Raji (cell line): ENCODE data around the gene IPO5.

Experiments
- POLR2A ChIP-seq: IDR thresholded peaks from 2 replicates; pipeline ENCODE4 v1.6.1; 2011; ENCODE audit warnings: low read depth, low read length, control low read depth; ENCODE audit not compliant: insufficient read depth

IPO5 gene

DNA sequence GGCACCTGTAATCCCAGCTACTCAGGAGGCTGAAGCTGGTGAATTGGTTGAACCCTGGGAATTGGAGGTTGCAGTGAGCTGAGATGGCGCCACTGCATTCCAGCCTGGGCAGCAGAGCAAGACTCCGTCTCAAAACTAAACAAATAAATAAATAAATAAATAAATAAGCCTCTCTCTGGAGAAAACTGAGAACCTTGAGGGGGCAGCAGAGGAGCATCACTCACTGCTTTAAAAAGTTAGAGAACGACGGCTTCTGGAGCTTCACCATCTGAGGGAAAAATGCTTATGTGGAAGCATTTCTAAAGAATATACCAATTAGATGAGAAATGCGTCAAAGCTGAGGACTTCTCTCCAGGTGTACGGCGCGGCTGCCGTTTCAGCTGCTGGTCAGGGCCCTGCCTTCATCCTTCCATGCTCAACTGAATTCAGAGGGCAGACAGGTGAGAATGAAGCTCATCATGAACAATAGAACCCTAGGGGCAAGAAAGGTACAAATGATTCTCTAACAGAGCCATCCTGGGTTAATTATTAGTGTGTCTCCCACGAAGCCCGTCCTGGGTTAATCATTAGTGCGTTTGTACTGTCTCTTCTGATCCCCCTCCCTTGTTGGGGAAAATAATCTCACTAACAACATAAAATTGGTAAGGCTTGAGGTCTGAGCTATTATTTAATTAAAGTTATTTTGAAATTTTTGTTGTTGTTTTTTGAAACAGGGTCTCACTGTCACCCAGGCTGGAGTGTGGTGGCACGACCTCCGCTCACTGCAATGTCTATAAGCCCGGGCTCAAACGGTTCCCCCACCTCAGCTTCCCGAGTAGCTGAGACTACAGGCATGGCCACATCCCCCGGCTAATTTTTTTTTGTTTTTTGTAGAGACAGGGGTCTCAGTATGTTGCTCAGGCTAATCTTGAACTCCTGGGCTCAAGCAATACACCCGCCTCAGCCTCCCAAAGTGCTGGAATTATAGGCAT is 80.1 kb downstream of the IPO5 start:
- TF ChIP-seq POLR2A, result no peak

DNA sequence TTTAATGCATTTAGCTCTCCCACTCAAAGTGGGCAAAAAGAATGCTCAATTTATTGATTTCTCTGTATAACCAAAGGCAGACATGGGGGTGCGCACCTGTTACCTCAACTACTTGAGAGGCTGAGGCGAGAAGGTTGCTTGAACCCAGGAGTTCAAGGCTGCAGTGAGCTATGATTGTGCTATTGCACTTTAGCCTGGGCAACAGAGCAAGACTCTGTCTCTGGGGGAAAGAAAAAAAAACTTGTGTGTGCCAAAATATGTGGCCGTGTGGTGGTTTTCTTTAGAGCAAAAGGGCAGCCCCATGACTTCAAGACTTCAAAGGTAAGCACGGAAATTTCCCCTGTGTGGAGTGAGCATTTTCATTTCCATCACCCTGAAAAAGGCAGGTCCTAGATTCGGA is 81.9 kb downstream of the IPO5 start:
- TF ChIP-seq POLR2A, result no peak

DNA sequence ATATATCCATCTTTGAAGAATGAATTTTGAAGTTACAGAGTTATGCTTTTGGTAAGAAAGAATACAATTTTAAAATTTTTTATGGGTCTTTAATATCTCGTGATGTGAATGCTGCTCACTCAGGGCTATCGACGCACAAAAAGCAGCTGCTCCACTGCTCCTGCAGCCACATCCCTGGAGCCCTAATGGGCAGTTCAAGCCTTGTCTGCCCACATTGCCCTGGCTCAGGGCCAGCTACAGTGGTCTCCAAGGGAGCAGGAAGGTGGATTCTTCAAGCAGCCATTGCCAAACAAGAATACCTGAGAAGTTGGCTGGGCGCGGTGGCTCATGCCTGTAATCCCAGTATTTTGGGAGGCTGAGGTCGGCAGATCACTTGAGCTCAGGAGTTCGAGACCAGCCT is 85.8 kb downstream of the IPO5 start:
- TF ChIP-seq POLR2A, result no peak

DNA sequence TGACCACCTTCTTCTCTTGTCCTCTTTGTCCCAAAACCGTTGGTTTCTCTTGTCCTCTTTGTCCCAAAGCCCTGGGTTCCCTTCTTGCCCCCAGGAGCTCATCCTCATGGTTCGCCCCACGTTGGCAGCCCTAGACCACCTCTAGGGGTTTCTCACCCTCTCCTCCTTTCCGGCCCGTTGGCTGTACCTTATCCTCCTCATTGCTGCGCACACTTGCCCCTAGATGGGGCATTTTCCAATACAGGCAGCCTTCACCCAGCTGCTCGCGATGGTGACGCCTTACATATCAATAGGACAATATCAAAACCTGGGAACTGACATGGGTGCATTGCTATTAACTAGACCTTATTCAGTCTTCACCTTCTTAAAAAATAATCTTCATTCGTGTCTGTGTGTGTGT is 86.5 kb downstream of the IPO5 start:
- no peak for TF ChIP-seq POLR2A

DNA sequence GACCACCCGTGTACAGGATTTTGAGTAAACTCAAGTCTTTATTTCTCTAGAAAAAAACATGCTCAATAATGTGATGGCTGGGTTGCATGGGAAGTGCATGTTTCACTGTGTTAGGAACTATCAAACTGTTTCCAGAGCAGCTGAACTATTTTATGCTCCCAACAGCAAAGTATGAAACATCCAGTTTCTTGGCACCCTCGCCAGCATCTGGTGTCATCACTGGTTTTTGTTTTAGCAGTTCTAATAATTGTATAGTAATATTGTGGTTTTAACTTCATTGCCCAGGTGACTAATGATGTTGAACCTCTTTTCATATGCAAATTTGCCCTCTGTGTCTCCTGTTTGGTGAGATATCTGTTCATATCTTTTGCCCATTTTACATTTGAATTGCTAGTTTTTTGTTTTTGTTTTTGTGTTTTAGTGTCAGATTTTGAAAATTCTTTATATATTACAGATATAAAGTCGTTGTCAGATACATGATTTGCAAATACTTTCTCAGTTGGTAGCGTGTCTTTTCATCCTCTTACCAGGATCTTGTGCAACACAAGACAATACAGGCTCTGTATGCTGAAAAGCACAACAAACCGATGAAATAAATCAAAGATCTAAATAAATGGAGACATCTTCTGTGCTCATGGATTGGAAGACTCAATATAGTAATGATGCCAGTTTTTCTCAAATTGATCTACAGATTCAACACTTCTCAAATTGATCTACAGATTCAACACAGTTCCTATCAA is 87.8 kb downstream of the IPO5 start:
- no peak for TF ChIP-seq POLR2A

DNA sequence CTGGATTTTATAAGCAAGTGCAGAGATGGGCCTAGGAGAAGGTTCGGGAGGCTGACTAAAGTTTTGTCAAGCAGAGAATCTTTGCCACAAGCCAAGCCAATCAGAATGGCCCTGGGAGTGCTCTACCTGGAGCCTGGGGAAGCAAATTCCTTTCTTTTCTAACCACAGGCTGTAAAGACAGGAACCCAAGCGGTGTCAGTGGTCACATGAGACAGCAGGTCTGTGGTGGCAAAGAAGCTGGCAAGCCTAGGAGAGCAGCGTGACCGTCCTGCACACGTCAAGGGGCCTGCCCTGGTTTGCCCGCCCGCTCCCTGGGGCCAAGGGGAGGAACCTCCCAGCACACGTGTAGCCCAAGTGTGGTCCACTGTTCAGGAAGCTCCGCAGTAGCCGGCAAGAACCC is 90.8 kb downstream of the IPO5 start:
- TF ChIP-seq POLR2A, result no peak

DNA sequence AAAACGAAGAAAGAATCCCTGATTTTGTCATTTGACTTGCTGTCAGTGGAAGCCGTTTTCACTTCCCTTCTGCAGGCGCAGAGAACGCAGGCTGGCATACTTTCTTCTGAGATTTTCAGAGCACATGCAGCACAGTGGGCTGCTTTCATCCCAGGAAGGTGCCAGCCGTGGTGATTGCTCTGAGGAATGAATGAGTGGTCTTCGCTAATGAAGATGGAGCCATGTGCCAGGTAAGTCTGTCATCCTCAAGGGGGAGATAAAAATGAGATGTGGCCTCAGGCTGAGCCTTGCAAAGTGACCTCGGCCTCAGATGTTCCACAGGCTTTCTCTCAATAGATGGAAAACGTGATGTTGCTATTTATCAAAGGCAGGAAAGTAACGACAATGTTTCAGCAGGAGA is 94.8 kb downstream of the IPO5 start:
- TF ChIP-seq POLR2A, result no peak

DNA sequence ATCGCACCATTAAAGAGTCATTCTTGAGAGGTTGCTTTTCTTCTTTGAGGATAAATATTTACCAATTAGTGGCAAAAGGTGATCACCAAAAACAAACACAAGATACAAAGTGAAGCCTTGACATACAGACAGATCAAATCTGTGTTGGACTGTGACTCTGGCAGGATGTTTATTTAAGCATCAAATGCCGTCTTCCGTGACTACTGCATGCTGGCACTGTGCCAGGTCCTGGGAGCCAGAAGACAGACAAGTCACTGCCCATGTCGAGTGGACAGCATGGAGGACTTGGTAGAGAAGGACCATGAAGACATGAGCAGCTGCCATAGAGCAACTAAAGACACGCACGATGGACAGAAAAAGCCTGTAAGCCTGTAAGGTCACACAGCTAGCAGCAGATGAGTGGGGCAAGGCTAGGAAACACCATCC is 96.6 kb downstream of the IPO5 start:
- TF ChIP-seq POLR2A, result no peak

DNA sequence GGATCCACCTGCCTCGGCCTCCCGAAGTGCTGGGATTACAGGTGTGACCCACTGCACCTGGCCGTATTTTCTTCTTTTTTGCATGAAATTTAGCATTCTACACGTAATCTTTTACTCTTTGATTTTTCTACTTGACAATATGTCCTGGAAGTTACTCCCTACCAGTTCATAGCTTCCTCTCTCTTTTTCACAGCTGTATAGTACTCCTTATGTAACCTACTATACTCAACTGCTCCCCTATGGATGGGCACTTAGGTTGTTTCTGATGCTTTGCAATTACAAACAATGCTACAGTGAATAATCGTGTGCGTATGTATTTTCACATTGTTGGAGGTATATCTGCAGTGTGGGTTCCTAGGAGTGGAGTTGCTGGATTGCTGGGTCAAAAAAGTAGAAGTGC is 98.9 kb downstream of the IPO5 start:
- TF ChIP-seq POLR2A, result no peak

DNA sequence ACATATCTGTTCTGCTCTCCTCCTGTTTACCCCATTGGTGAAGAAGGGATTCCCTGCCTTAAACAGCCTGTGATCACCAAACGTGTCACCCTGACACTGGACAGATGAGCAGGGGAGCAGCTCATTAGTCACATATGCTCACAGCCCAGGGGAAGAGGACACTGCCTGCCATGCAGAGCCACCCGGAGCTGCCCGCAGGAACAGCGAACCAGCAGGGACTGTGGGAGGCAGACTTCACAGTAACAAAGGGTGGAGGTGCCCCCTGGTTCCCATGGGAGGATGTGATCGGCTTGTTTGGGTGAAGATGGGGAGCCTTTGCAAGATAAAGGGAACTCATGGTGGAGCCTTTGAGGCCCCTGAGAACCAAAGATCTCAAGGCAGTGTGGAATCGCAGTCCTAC is 100.8 kb downstream of the IPO5 start:
- TF ChIP-seq POLR2A, result no peak

DNA sequence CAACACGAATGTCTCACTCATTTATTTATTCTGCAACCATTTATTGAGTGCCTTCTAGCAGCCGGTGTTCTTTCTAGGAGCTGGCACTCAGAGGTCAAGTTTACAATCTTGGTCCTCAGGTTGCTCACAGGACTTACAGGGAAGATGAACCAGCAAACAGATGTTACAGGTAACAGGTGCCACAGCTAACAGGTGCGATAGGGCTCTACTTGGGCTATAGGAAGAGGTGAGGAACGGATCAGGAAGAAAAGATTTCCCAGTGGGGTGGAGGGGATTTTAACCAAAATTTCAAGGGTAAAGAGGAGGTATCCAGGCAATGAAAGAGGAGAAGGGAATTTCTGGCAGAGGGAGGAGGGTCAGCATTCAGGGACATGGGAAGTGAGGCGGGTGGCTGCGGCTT is 102.1 kb downstream of the IPO5 start:
- TF ChIP-seq POLR2A, result no peak

DNA sequence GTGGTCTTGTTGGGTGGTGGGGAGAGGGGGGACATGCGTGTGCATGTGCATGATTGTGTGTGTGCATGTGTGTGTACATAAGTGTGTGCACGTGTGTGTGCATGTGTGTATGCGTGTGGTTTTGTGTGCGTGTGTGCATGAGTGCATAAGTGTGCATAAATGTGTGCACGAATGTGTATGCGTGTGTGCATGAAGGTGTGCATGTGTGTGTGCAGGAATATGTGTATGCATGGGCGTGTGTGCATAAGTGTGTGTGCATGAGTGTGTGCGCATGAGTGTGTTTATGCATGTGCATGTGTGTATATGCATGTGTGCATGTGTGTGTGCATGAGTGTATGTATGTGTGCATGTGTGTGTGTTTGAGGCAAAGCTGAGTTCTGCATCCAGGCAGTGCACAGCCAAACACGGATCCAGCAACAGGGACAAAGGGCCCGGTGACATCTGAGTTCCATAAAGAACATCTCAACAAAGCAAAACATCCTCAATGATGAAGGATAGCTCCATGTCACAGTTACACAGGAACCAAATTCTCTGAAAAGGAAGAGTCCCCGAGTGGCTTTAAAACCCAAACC is 103.5 kb downstream of the IPO5 start:
- no peak for TF ChIP-seq POLR2A

DNA sequence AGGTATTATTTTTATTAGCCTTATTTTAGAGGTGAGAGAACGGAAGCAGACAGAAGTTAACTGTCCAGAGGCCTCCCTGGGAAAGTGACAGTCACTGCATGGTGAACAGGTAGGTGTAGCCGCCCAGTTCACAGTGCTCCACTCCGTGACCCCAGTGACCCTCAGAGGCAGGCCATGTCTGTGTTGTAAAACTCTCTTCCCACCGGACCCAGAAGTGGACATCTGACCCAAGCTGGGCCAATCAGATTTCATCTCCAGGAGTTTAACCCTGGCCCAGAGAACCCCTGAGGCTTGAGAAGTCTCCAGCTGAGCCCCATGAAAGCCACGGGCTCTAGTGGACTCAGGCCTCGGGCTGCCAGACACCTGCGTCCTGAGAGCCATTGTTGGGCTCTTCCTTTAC is 105.8 kb downstream of the IPO5 start:
- no peak for TF ChIP-seq POLR2A

DNA sequence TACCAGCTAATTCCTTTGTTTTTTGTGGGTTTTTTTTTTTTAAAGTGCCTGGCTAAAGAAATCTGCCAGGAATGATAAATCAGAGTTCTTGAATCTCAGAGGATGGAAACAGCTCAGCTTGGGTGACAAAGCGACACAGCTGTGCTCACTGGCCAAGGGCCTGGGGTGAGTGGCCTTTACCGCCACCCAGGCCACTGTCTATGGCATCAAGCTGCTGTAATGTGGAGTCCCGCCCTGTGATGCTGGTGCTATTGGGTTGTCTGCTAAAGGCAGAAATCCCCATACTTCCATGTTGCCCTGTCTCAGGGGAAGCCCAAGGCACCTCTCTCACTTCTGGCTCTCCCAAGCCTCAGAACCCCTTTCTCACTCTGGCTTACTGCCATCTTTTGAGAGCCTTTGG is 106.8 kb downstream of the IPO5 start:
- no peak for TF ChIP-seq POLR2A

DNA sequence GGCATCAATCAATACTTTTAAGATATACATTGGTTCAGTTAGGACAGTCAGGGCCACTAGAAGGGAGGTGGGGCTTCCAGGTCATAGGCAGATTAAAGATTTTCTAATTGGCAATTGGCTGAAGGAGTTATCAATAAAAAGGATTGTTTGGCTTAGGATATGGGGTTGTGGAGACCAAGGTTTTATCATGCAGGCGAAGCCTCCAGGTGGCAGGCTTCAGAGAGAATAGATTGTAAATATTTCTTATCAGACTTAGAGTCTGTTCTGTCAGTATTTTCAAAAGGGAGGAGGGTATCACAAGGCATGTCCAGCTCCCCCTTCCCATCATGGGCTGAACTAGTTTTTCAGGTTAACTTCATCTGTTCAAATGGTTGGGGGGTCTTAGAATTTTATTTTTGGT is 112.0 kb downstream of the IPO5 start:
- no peak for TF ChIP-seq POLR2A

DNA sequence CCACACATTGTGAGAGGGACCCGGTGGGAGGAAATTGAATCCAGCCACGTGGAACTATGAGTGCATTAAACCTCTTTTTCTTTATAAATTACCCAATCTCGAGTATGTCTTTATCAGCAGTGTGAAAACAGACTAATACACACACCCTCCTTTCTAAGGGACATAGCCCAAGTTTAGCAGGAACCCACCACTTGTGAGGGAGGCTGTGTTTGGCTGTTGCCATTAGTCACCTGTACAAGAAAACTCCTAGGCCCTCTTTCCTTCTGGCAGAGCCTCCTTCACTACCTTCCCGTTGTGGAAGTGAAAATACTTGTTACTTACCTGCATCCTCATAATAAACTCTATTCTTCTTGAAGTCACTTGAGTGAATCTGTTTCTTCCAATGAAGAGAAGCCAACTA is 113.2 kb downstream of the IPO5 start:
- no peak for TF ChIP-seq POLR2A
